A673 (cell line): ENCODE data around the gene WDR72.

Experiments
- EZH2 ChIP-seq: fragments of 200-600 bp; sonication (generic); IDR thresholded peaks from 2 replicates; pipeline ENCODE4 v1.6.1; 2017; ENCODE audit warnings: borderline replicate concordance, low read depth, mild to moderate bottlenecking, mixed read lengths, antibody characterized with exemption, low read length; ENCODE audit not compliant: poor library complexity, severe bottlenecking
- TF ChIP-seq, protein P1 (sequence below): fragments of 300-800, 200-600 bp; sonication (generic); conservative IDR thresholded peaks from 2 replicates; pipeline ENCODE4 v1.5.1; 2017; ENCODE audit warnings: low read depth, mild to moderate bottlenecking, antibody characterized with exemption, low read length, moderate library complexity, mixed read lengths

- TF ChIP-seq, protein P1, sequence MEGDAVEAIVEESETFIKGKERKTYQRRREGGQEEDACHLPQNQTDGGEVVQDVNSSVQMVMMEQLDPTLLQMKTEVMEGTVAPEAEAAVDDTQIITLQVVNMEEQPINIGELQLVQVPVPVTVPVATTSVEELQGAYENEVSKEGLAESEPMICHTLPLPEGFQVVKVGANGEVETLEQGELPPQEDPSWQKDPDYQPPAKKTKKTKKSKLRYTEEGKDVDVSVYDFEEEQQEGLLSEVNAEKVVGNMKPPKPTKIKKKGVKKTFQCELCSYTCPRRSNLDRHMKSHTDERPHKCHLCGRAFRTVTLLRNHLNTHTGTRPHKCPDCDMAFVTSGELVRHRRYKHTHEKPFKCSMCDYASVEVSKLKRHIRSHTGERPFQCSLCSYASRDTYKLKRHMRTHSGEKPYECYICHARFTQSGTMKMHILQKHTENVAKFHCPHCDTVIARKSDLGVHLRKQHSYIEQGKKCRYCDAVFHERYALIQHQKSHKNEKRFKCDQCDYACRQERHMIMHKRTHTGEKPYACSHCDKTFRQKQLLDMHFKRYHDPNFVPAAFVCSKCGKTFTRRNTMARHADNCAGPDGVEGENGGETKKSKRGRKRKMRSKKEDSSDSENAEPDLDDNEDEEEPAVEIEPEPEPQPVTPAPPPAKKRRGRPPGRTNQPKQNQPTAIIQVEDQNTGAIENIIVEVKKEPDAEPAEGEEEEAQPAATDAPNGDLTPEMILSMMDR, result no peak
- TF ChIP-seq EZH2, result no peak
Observed at GRCh38 chr15:53710906-53711305, 48.6 kb downstream of the WDR72 start.
